ENCODE results near the gene NUMB.

The NUMB gene

DNA sequence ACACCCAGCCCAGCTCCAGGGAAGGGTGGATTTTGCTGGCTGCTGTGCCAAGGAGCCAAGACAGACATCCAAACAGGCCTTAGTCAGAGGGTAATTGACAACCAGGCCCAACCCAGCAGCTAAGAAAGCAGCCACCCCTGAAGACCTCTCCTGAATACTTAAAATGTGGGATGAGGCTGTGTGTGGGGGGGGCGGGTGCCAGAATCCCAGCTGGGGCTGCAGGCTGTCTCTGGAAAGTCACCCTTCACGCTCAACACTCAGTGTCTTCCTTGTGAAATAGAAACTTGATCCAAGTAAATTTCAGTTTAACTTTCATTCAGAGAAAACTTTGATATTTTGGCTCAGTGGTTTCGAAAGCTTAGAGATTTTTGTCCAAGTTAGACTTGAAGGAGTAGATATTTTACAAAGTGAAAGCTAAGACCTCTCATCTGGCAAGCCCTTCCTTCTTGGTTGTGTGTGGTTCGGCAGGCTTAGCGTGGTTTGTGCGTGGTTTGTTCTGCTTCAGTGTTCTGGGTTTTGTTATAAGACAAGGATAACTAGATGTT lies 215.9 kb downstream of the NUMB start:
- DNase-seq = peak in 1 of 2 donors; percentile 15

DNA sequence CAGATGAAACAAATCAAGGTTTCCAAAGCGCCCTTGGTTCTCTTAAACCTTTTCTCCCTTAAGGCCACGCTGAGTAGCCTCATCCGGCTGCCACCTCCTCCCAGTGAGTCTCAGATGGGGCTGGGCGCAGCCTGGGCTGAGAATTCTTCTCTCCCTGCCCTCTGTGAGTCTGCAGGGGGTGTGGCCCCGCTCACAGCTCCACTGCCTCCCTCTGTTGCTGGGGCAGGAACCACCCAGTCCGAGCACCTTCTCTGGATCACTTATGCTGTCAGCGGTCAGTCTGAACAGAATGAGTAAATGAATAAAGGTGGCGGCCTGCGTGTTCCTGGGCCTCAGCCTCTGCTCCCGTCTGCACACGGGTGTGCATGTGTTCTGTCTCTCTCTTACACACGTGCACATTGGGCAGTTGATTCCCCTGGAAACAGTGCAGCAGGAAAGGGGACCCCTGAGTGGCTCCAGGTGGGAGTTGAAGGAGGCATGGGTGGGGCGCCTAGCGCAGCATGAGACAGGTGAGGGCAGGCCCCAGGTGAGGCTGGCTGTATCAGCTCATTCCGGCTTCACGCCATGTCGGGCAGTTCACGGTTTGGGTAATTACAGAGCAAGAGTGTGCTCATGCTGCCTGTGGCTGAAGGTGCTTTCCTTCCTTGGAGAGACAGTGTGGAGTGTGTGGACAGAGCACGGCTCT lies 216.7 kb downstream of the NUMB start:
- DNase-seq = no peak

DNA sequence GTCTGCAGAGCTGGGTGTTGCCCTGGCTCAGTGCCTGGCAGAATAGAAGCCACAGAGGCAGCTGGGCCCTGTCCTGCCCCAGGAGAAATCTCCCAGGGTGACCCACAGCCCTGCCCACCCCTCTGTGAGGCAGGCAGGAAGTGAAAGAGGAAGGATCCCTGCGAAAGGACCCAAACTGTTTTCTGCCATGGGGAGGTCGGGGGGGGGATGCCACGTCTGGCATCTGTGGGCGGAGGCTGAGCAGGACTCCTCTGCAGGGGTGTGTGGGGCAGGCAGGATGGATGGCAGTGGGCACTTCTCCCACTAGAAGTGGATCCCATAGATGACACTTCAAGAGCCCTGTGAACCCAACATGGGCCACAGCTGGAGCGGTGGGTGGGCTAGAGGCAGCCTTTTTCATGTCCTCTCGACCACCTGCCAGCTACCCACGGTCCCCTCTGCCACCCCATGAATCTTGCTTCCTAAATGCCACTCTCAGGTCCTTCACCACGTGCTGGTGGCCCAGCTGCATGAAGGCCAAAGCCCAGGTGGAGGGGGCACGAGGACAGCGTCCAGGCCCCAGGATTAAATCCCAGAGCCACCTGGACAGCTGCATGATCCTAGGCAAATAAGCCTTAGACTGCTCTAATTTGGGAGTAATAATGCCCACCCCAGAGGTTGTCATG lies 217.4 kb downstream of the NUMB start:
- peak in 1 of 2 donors; percentile 18 for DNase-seq

DNA sequence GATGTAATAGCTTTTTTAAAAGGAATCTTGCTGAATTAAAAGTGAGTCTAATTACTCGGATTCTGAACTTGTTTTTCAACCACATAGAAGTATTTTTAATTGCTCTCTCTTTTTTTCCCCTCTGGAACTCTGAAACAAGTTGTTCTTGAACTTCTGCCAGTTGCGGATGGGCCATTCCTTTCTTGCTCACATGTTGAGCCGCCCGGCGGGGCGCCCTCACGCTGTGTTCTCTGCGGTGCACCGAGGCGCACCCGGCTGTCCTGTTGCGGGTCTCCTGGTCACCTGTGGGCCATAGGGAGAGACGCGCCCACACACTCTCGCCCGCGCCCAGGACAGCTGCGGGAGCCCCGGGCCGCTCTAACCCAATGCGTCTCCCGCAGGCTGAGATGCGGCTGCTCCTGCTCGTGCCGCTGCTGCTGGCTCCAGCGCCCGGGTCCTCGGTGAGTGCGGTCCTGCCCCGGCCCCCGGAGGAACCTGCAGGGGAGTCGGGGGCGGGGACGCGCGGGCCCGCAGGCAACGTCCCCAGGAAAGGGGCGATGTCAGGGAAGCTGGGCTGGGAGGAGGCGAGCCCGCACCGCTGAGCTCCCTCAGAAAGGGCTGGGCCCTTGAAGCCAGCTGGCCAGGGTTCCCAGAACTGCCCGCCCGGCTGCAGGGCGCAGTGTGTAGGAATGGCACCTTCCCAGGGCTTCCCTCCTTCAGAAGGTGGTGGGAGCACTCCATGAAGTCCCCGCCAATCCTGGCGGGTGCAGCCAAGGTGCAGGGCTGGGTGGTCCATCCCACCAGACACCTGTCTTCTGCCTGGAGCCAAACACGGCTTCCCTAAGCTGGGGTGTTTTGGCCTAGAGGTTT lies 218.7 kb downstream of the NUMB start:
- peak; percentile 42 to 54 for DNase-seq

DNA sequence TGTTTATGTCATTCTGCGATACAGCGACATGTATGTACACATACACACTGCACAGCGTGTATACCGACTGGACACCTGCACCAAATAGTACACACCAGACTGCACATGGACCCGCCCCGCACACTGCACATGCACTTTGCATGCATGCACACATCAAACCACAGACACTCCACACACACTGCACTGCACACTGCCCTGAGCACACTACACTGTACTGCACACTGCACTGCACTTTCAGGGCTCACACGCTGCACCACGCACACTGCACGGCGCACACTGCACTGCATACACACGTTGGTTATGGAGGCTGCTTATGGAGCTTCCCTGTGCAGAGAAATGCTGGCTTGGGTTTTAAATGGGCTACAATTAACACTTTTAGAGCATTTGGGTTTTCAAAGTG lies 219.4 kb downstream of the NUMB start:
- DNase-seq = no peak

DNA sequence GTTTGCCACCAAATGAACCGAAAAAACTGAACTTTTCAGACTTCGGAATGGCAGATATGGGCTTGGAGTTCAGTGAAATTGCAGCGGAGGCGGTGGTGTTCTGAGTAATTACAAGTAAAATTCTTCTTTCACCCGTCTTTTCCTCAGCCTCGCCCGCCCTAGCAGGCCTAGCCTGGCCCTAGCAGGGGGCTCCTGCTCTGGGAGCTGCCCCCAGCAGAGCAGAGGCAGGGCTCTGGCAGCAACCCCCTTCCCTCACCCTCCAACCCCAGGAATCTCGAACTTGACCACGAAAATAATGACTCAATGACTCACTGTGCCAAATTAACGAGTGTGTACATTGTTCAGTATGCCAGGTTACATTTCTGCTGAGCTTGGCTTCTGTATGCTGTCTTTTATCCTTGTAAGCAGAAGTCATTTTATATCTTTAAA lies 219.9 kb downstream of the NUMB start:
- no peak for DNase-seq

DNA sequence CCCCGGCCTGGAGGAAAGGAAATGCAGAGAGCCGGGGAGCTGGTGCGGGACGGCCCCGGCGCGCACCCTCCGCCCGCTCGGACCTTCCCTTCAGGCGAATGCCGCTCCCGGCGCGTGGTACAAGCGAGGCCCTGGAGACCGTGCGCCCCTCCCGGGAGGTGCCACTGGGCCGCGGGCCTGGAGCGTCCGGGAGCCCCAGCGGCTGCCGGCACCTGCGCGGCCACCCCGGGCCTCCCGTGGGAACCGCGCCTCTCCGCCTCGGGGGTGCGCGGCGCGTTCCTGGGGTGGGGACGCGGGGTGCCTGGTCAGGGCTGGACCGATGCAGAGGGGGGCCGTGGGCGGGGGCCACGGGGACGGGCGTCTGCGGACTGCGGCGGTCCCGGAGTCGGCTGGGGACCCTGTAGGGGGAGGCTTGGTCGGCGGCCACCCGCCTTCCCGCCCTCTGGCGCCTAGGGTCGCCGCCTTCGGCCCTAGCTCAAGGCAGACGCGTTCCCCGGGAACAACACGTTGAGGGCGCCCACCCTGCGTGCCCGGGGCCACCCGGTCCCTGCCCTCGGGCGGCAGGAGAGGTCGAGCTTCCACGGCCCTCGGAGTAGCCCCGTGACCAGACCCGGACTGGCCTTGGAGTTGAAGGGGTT lies 220.4 kb downstream of the NUMB start:
- DNase-seq = no peak

DNA sequence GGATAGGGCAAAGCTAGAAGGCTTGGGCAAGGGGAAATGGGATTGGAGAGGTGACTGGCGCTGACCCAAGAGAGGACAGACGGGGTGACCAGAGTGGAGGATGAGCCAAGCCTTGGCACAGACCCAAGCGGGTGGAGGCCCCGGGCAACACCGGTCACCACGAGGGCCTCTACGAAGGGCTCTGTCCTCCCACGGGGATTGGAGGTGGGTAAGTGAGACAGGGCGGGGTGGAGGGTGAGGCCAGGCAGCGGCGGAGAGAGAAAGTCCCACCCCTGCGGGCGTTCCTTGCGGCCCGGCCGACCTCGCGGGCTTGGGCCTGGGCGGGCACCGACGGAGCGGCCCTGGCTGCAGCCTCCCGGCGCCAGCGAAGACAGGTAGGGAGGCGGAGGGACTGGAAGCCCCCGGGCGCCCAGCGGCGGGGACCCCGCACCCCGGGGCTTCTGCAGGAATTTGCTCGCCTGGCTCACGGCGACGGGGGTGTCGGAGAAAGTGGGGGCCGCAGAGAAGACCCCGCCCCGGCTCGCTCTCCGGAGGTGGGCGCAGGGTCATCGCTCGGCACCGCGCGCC lies 221.0 kb downstream of the NUMB start, which contains the start of gene PAPLN:
Gene PAPLN (plus strand): TSS at position 288 of the 567 bp plus-strand sequence. CDS start 2,273 bp downstream, outside the sequence.
- DNase-seq = no peak

DNA sequence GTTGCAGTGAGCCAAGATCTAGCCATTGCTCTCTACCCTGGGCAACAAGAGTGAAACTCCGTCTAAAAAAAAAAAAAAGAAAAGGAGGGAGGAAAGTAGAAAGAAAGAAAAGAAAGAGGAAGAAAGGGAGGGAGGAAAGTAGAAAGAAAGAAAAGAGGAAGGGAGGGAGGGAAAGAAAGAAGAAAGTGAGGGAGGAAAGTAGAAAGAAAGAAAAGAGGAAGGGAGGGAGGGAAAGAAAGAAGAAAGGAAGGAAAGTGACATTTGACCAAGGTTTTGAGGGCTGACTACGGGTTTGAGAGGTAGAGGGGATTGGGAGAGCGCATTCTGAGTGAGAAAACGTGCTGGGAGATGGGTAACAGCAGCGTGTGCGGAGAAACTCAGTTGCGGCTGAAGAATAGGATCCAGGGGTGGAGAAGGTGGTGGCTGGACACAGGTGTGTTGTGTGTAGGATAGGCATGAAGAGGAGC lies 221.6 kb downstream of the NUMB start:
- no peak for DNase-seq

DNA sequence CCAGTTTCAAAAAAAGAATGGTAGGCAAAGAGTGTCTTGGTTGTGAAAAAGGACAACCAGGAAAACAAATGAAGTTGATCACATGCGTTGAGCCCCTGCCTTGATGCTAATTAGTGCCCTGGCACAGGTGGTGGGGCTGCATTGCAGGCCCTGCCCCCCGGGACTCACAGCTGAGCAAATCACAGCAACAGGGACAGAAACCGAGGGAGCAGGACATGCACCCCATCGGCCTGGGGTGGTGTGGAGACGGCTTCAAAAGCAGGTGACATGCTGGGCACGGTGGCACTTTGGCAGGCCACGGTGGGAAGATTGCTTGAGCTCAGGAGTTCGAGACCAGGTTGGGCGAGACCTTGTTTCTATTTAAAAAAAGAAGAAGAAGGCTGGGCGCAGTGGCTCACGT lies 222.2 kb downstream of the NUMB start:
- DNase-seq = no peak

DNA sequence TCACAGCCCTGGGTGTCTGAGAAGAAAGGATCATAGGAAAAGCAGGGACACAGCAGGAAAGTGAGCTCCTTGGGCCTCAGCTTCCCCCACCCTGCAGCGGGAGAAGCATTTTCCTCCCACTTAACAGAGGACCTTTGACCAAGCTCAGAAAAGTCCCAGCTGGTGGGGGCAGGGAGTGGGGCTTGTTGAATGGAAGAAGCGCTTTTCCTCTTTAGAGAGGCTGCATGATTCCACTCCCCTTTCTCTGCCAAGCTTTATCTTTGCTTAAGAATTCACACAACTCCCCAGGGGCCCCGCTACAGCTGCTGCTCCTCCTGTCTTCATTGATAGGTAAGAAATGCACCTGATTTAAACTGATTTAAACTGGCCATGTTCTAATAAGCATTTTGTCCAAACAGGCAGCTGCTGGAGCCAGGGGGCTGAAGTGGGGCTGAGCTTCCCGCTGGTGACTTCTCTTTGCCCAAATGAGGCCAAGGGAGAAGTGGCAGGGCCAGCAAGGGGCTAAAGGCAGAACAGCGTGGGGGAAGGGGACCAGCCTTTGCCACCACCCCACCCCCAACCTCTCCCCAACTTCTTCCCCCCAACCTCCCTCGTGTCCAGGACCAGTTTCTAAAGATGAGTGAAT lies 222.7 kb downstream of the NUMB start:
- no peak for DNase-seq

DNA sequence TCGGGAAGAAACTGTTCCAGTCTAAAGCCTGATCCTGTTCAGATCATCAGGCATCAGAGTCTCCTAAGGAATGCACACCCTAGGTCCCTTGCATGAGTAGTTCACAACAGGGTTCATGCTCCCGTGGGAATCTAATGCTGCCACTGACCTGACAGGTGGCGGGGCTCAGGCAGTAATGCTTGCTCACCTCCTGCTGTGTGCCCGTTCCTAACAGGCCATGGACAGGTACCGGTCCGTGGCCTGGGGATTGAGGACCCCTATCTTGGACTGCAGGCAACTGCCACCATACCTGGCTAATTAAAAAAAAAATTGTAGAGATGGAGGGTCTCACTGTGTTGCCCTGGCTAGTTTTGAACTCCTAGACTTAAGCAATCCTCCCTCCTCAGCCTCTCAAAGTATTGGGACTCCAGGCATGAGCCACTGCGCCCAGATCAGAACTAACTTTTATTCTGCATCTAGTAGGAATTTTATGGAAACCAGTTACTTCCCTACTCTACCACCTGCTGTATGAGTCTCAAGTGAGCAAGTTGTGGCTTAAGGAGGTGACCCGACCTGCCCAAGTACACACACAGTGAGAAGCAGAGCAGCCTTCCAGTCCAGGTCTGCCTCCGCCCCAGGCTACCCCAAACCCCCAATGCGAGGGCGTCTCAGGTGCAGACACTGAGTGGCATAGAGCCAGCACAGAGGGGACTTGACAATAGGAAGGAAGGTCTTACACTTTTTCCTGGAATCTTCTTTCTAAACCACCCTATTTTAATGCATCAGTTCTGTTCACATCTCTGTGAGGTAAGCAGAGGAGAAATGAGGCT lies 223.6 kb downstream of the NUMB start:
- no peak for DNase-seq

DNA sequence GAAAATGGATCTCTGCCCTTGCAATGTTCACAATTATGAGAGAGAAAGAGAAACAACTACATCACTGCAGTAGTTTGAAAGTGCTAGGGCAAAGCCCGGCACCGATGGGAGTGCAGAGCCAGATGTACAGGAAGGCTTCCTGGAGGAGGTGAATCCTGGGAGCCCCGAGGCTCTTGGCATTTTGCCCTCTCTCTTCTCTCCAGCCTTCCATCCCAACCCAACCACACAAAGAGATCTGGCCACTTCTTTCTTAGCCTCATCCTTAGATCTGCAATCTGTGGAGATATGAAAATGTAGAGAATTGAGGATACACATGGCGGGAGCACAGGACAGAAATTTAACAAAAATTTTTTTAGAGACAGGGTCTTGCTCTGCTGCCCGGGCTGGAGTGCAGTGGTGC lies 224.3 kb downstream of the NUMB start:
- DNase-seq = no peak

DNA sequence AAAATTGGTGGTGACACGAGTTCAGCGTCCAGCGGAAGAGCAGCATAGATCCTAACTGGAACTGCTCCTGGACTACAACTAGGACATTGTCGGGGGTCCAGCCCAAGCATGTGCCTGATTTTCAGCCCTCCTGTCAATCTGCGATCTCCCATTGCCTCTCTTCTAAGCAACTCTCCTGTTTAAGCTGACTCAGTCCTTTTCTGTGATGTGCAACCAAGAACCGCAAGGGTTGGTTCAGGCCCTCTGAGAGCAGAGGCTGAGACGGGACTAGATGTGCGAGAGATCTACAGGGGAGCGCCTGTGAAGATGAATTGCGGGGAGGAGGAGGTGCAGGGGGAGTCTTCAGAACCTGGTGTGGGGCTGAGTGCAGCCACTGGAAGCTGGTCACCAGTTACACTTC lies 224.8 kb downstream of the NUMB start:
- no peak for DNase-seq

DNA sequence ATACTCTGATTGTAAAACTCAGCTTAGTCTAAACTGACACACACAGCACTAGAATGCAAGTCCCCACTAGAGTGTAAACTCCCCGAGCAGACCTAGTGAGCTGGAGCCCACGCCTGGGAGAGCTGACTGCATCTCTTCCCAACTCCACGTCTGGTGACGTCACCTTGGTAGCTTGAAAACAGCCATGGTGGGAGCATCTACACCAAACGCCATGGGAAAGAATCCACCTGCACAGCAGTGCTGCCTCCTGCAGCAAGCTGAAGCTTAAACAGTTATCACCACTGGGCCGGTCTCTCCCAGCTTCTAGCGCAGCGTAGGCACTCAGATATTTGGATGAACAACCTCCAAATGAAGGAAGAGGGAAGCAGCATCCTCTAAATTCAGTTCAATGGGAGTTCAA lies 225.4 kb downstream of the NUMB start:
- no peak for DNase-seq

DNA sequence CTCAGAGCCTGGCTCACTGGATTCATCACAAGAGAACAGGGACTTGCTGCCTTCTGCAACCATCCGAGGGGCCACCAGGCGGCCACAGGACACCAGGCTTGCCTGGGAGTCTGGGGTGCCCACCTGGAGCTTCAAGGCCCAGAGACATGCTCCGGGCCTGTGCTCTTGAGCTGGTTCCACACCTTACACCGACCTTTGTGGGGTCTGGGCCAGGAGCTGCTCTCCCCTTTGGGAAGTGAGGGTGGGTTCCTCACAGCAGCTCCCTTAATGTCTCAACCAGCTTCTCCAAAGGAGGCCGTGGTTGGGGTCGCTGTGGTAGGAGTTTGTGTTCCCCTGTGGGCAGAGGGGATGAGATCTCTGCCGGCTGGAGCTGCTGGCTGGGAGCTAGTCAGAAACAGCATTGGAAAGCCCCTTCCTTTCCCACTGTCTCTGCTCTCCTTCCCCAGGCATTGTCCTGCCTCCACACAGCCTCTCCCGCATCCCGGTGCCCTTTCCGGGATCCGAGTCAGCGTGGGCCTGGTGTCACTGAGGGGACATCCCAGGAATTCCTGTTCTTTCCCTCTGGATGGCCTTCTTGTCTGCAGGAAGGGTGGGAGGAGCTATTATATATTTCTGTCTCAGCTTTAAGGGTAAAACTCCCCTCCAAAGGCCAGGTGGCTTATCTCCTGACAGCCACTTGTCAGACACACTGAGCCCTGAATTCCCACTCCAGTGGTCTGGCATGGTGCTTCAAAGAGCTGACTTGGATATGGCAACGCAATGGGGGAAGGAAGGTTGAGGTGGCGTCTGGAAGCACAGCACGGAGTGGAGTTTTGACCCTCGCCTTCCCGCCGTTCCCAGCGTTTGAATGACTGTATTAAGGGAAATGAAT lies 226.1 kb downstream of the NUMB start:
- DNase-seq = no peak

DNA sequence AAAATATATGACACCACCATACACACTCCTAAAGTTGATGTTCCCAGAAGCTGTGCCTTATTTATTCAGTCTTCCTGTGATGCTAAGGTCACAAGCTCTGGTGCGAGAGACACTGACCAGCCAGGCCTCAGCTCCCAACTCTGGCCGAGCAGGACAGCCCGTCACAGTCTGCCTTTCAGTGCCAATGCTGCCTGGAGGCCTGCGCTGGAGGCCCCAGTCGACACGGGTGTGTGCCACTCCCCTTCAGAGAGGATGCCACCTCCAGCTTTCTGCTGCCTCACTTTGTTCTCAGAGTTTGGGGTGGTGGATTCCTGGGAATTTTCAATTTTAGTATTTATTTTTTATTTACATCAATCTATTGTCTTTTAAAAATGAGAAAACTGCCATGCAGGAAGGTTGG lies 228.3 kb downstream of the NUMB start:
- no peak for DNase-seq

DNA sequence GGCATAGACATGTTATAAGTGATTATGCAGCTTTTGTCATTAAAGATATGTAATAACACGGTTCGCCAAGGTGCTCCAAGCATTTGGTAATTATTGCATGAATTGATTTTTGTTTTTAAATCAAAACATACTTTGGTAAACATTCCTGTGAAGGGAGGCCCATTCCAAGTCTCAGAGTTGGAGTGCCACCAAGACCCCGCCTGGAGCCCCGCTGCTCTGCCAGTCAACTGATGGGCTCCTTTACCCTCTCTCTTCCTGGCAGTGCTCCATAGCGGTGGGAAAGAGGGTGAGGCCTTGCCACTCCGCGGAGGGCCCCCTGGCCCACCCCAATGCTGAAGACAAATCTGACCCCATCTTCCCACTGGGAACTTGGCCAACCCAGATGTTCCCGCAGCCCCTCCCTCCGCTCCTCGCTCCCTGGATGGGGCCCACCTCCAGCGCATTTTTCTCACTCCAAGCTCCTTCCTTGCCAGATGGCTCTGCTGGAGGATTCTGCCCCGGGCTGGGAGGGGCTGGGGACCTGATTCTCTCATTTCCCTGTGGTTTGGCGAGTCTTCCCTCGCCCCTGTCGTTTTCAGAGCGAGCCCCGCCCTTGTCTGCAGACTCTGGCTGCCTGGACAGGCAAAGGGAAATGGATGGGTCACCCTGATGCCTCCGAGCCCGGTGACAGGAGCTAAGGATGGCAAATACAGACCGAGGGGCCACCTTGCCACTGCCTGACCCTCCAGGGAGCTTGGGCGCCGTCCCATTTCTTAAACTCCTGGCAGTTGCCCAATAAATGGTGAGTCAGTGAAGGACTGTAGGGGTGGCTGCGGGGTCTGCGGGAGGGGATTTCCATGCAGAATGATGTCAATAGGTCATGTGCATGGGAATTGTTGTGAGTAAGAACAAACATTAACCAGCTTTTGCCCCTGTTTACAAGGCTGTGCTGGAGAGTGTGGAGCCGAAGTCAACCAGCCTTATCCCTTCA lies 230.2 kb downstream of the NUMB start:
- no peak for DNase-seq

DNA sequence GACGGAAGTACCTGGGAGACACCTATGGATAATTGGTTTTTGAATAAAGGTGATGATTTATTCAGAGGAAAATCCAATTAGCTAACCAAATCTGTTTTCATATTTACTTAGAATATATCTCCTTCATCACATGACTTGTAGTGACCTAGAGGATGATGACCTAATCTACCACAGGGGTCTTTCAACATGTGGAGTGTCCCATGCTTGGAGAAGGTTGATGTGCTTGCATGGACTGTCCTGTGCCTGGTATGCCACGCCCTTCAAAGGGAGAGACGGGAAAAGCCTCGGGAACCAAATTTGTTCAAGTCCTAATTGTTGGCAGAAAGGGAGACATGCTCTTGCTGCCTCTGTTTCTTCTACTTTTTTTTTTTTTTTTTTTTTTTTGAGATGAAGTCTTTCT lies 232.8 kb downstream of the NUMB start:
- DNase-seq = no peak

Data from hippocampal formation (tissue), 2 donors.